ENCODE results near the gene PROM1.

The PROM1 gene

DNA sequence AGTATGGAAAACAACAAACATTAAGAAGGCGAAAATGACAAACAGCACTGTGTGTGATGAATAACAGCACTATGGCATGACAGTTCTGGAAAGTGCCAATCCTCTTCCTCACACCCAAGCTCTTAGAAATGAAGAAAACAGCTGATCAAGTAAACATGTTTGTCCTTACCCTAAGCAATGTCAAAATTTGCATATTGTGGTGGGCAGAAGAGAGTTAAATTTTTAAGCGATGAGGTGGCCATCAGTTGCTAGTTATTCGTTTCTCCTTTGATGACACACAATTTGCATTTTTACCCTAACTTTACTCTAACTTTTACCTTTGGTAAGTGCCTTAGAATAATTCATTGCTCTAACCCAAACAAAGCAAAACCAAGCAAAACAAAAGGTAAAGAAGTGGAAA lies 8.8 kb downstream of the PROM1 start:
- no peak overlapping the region for H3K4me3 ChIP-seq (ENCODE audit: control insufficient read depth, low read depth, low read length)
- TF ChIP-seq, protein P1, sequence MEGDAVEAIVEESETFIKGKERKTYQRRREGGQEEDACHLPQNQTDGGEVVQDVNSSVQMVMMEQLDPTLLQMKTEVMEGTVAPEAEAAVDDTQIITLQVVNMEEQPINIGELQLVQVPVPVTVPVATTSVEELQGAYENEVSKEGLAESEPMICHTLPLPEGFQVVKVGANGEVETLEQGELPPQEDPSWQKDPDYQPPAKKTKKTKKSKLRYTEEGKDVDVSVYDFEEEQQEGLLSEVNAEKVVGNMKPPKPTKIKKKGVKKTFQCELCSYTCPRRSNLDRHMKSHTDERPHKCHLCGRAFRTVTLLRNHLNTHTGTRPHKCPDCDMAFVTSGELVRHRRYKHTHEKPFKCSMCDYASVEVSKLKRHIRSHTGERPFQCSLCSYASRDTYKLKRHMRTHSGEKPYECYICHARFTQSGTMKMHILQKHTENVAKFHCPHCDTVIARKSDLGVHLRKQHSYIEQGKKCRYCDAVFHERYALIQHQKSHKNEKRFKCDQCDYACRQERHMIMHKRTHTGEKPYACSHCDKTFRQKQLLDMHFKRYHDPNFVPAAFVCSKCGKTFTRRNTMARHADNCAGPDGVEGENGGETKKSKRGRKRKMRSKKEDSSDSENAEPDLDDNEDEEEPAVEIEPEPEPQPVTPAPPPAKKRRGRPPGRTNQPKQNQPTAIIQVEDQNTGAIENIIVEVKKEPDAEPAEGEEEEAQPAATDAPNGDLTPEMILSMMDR (IDR thresholded peaks at IDR 0.05; ENCODE audit: control insufficient read depth, insufficient read depth, low read depth, low read length, missing control alignments), result no peak
- no peak for DNase-seq (ENCODE audit: low read depth)

DNA sequence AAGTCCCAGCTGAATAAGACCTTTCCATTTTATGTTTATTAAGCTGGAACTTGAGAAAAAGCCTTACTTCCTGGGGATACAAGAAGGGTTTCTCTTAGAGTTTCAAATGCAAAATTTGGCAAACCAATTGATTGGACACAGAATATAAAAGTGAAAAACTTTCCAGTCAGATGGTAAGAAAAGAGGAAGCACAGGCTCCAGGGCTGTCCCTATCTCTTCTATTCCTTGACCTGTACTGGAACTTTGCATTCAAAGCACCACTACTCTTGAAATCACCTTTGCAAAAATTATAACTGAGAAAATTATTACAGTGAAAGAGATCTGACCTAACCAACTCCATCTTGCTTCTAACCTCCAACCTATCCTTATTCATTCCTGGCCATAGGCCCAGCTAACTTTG lies 11.7 kb downstream of the PROM1 start:
- TF ChIP-seq, protein P1 (IDR thresholded peaks at IDR 0.05; ENCODE audit: control insufficient read depth, insufficient read depth, low read depth, low read length, missing control alignments), result no peak
- no peak for DNase-seq (ENCODE audit: low read depth)
- H3K4me3 ChIP-seq (ENCODE audit: control insufficient read depth, low read depth, low read length), result no peak overlapping the region

DNA sequence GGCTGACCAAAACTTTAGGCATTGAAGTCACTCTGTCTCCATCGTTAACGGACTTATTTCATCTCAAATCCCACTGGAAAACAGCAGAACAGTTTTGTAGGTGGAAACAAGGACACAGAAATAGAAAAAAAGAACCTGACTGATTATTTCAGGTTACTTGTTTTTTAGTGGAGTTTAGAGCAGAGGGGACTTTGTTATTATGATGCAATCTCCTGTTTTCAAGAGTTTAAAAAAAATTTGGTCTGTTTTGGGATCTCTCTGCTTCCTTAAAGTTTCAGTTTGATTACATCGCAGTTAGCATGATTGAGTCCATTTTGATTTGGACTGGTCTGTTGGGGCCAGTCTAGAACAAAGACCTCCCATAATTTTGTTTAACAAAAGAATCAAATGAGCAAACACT lies 13.6 kb downstream of the PROM1 start:
- TF ChIP-seq, protein P1 (IDR thresholded peaks at IDR 0.05; ENCODE audit: control insufficient read depth, insufficient read depth, low read depth, low read length, missing control alignments), result no peak
- no peak for DNase-seq (ENCODE audit: low read depth)
- H3K4me3 ChIP-seq (ENCODE audit: control insufficient read depth, low read depth, low read length), result no peak overlapping the region

DNA sequence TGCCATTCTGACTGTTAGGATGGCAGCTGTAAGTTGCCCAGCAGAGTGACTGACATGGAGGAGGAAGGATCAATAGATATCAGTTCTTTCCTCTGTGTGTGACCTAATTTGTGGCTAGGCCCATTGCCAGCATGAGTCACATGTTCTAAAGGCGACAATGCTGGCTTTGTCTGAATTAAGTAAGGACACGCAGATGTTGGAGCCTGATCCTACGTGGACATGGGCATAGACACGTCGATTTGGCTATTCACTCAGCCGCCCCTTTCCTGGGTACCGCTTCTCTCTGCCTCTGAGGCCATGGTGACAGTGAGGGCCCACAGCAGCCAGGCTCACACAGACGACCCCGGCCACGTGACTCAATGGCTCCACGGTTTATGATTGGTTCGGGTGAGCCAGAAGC lies 16.3 kb downstream of the PROM1 start:
- no peak for DNase-seq (ENCODE audit: low read depth)
- H3K4me3 ChIP-seq (ENCODE audit: control insufficient read depth, low read depth, low read length), result no peak overlapping the region
- TF ChIP-seq, protein P1 (IDR thresholded peaks at IDR 0.05; ENCODE audit: control insufficient read depth, insufficient read depth, low read depth, low read length, missing control alignments), result no peak

DNA sequence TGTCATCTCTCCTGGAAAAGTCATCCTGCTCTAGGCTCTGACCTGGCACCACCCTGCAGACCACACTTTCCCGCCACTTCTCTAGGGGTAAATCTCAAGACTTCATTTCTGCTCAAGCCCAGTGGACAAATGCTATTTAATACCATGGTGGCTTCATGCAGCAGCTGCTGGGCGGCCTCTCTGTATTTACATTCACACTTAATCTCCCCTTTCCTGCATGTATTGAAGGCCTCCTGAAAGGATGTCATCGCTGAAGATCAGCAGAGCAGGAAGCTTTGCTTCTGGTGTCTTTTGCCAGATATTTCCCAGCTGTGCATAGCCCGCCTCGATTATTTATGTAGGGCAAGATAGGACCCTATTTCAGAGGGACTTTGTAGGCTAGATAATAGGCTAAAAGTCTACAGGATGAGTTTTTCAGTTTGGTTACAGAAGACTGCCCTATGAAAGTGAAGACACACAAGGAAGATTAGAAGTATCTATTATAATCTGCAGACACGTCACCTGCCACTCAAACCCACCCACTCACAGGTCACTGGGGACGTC lies 17.2 kb downstream of the PROM1 start:
- TF ChIP-seq, protein P1 (IDR thresholded peaks at IDR 0.05; ENCODE audit: control insufficient read depth, insufficient read depth, low read depth, low read length, missing control alignments), result no peak
- no peak for DNase-seq (ENCODE audit: low read depth)
- H3K4me3 ChIP-seq (ENCODE audit: control insufficient read depth, low read depth, low read length), result no peak overlapping the region

DNA sequence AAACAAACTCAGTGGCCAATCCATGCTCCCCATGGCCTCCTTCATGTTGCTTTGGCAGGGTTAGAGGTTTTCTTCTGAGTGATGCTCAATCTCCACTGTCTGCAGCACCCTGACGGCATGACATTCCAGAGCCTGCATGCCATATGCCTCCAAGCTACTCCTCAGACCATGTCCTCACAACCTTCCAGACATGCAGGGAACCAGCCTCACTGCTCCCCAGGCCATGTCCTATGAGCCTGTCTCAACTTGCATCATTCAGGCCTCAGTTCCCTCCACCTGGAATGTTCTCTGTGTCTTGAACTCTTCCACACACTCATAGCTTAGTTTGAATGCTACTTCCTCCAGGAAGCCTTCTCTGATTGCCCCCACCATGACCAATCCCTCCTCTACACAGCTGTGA lies 18.8 kb downstream of the PROM1 start:
- TF ChIP-seq, protein P1 (IDR thresholded peaks at IDR 0.05; ENCODE audit: control insufficient read depth, insufficient read depth, low read depth, low read length, missing control alignments), result no peak
- no peak for DNase-seq (ENCODE audit: low read depth)
- H3K4me3 ChIP-seq (ENCODE audit: control insufficient read depth, low read depth, low read length), result no peak overlapping the region

DNA sequence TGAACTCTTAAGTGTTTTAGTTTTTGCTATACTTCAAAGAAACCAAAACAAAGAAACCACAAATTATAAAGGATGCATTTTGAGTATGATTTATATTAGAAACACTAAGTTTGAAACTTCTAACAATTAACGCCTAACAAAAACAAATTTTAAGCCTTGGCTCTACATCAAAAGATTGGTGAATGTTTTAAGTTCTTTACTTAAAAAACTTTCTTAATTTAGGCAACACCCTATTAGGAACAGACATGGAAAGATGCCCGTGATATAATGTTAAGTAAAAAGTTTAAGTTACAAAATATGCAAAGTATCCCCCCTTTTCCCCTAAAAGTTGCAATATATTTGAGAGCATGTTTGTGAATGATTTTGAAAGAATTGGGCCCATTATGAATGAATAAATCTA lies 21.2 kb downstream of the PROM1 start:
- no peak overlapping the region for H3K4me3 ChIP-seq (ENCODE audit: control insufficient read depth, low read depth, low read length)
- TF ChIP-seq, protein P1 (IDR thresholded peaks at IDR 0.05; ENCODE audit: control insufficient read depth, insufficient read depth, low read depth, low read length, missing control alignments), result no peak

More for the DNA sequence above, 21.2 kb downstream of the PROM1 start:
- no peak for DNase-seq (ENCODE audit: low read depth)
